CD4-positive, alpha-beta T cell (primary cell): ENCODE measurements around the gene PPP1R9B. TPM values are rescaled to one million over a fixed set of nuclear protein-coding genes. Genes with fewer than 3 reads are reported as not detected.
A peak's percentile ranks its signal among the peaks of the same experiment; 100 is the strongest.

Experiments used
- ATAC-seq: fragments of 200-7000 bp; cut with Tn5 transposase; one replicate; pipeline ENCODE4 v1.10.0; 2022; ENCODE audit warnings: mild to moderate bottlenecking; ENCODE audit not compliant: poor library complexity
- CTCF ChIA-PET: fragments of 350-600 bp; sonication (Branson Sonifier 250); formaldehyde crosslinking; loops from one replicate; lab custom pipeline; 2021; ENCODE audit warnings: antibody characterized with exemption, inconsistent platforms; lab: Charles Lee
- POLR2A ChIA-PET: fragments of 350-600 bp; sonication (Branson Sonifier 250); formaldehyde crosslinking; loops from one replicate; lab custom pipeline; 2021; ENCODE audit warnings: antibody characterized with exemption, inconsistent platforms; lab: Charles Lee
- DNase-seq, 14 experiments: peaks; one replicate each; pipeline ENCODE4 v3.0.0-alpha.2; 2013 to 2020; ENCODE audit warnings: mixed read lengths in 2 of 14
- H3K27ac ChIP-seq, 2 donors: one replicate each; pipeline versions ENCODE4 v1.5.1 to v1.7.0; 2013; ENCODE audit warnings: low read length in 2 of 2, low read depth in 1 of 2, mild to moderate bottlenecking in 1 of 2
- H3K27me3 ChIP-seq, 2 experiments: 1 replicate in 1 of 2; 2 replicates in 1 of 2; pipeline versions ENCODE4 v1.6.1 to v1.7.0; 2013; ENCODE audit warnings: low read length in 2 of 2, control low read depth in 1 of 2, mild to moderate bottlenecking in 1 of 2, moderate library complexity in 1 of 2; ENCODE audit not compliant: insufficient read depth in 2 of 2, control insufficient read depth in 1 of 2
- H3K36me3 ChIP-seq: one replicate; pipeline ENCODE4 v1.6.1; 2013; ENCODE audit warnings: low read length, control low read depth; ENCODE audit not compliant: insufficient read depth
- H3K4me1 ChIP-seq: one replicate; pipeline ENCODE4 v1.6.1; 2013; ENCODE audit warnings: low read length, control low read depth; ENCODE audit not compliant: insufficient read depth
- H3K4me3 ChIP-seq: one replicate; pipeline ENCODE4 v1.5.1; 2013; ENCODE audit warnings: mild to moderate bottlenecking, low read length, moderate library complexity
- H3K9me3 ChIP-seq, 2 experiments: 1 replicate in 1 of 2; 2 replicates in 1 of 2; pipeline versions ENCODE4 v1.6.1 to v1.7.0; 2013; ENCODE audit warnings: low read length in 2 of 2, mild to moderate bottlenecking in 2 of 2, control low read depth in 1 of 2, moderate library complexity in 1 of 2; ENCODE audit not compliant: control insufficient read depth in 1 of 2, insufficient read depth in 1 of 2
- H3K27ac Mint-ChIP-seq: one replicate; pipeline ENCODE4 v1.8.0; 2020; ENCODE audit warnings: mixed read lengths
- H3K27me3 Mint-ChIP-seq: one replicate; pipeline ENCODE4 v1.8.0; 2021; ENCODE audit warnings: mixed read lengths
- H3K36me3 Mint-ChIP-seq: one replicate; pipeline ENCODE4 v1.8.0; 2021; ENCODE audit warnings: low read depth, mixed read lengths
- H3K4me1 Mint-ChIP-seq: one replicate; pipeline ENCODE4 v1.8.0; 2021; ENCODE audit warnings: low read depth, mixed read lengths
- H3K4me3 Mint-ChIP-seq: one replicate; pipeline ENCODE4 v1.8.0; 2020; ENCODE audit warnings: mild to moderate bottlenecking, mixed read lengths
- H3K9me3 Mint-ChIP-seq: one replicate; pipeline ENCODE4 v1.8.0; 2020; ENCODE audit warnings: mixed read lengths
- intact Hi-C, 2 experiments: fragments of 100-400 bp; cut with DNase I in 1 of 2; cut with micrococcal nuclease in 1 of 2; formaldehyde crosslinking; loops; one replicate each; pipeline versions ENCODE4 v1.15.1 to v1.9.0; 2023 to 2025; cut with DNase I, micrococcal nuclease
- total RNA-seq, 174 experiments: library from RNA in 2 of 174; stranded (reverse) in 2 of 174; gene quantifications; one replicate each; pipeline ENCODE4 v1.2.3 and lab custom pipeline; 2021 to 2026
- TF ChIP-seq, protein P1 (sequence below): fragments of 200-600 bp; IDR thresholded peaks from one replicate; pipeline ENCODE4 v1.8.0; 2022; ENCODE audit warnings: antibody characterized with exemption, mild to moderate bottlenecking

Gene PPP1R9B
- total RNA-seq, 2 experiments from 2014 or later, result 53.4 to 55.7 TPM

DNA sequence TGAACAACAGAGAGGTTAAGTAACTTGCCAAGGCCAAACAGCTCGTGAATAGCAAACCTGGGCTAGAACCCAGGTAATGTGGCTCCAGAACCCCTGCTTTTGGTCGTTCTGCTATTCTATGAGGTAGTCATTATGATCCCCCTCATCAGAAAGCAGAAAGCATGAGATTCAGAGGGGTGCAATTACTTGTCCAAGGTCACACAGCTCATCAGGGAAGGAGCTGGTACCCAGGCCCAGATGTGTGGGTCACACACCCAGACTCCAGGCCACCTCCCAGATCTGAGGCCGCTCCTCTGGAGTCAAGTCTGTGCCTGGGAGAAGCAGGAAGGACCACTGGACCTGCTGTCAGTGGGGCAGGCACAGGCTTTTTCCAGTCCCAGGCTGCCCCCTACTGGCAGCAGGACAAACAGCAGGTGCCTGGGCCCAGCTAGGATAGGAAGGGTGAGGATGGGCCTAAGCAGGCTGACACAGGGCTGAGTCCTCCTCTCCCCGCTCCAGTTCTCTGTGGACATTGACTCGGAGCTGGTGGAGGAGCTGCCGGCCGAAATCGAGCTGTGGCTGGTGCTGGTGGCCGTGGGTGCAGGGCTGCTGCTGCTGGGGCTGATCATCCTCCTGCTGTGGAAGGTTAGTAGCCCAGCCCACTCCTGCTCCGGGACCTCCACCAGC is 63.1 kb downstream of the PPP1R9B start:
- H3K4me1 ChIP-seq, result peaks cover 3% of the 10 kb centered on the region
- ChIA-PET CTCF (interaction anchor here (0.6 to 2.2 kb wide), 17 partner anchors 10 to 1032 kb away, joined by 3 to 41 read pairs (median 4); partner anchors contain the start of gene ITGA3), POLR2A (interaction anchor here (0.6 to 1.4 kb wide), 4 partner anchors 31 to 211 kb away, joined by 3 to 4 read pairs (median 4); partner anchors contain the start of gene ITGA3)
- H3K27me3 ChIP-seq, result no peaks in the 10 kb centered on the region
- H3K9me3 Mint-ChIP-seq, result no peaks in the 10 kb centered on the region
- H3K4me3 Mint-ChIP-seq, result no peak overlapping the region
- no peaks in the 10 kb centered on the region for H3K9me3 ChIP-seq
- TF ChIP-seq, protein P1, sequence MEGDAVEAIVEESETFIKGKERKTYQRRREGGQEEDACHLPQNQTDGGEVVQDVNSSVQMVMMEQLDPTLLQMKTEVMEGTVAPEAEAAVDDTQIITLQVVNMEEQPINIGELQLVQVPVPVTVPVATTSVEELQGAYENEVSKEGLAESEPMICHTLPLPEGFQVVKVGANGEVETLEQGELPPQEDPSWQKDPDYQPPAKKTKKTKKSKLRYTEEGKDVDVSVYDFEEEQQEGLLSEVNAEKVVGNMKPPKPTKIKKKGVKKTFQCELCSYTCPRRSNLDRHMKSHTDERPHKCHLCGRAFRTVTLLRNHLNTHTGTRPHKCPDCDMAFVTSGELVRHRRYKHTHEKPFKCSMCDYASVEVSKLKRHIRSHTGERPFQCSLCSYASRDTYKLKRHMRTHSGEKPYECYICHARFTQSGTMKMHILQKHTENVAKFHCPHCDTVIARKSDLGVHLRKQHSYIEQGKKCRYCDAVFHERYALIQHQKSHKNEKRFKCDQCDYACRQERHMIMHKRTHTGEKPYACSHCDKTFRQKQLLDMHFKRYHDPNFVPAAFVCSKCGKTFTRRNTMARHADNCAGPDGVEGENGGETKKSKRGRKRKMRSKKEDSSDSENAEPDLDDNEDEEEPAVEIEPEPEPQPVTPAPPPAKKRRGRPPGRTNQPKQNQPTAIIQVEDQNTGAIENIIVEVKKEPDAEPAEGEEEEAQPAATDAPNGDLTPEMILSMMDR, result peak; percentile 99
- peak; percentile 50 to 84 (median 71) for DNase-seq
- no peaks in the 10 kb centered on the region for H3K36me3 Mint-ChIP-seq
- H3K27ac Mint-ChIP-seq, result no peak overlapping the region
- no peaks in the 10 kb centered on the region for H3K4me1 Mint-ChIP-seq
- no peak overlapping the region for H3K27ac ChIP-seq
- H3K36me3 ChIP-seq, result no peaks in the 10 kb centered on the region
- H3K4me3 ChIP-seq, result no peak overlapping the region
- intact Hi-C loops, result loop anchor here (1.0 to 10.0 kb wide), 5 partner anchors 60 to 523 kb away; no protein-coding TSS in a partner anchor
- peak; percentile 89 for ATAC-seq
- no peaks in the 10 kb centered on the region for H3K27me3 Mint-ChIP-seq

Other genes with a start within 250 kb of the PPP1R9B start
- gene DLX4, start 181.5 kb downstream of the PPP1R9B start, total RNA-seq, result under 1 TPM; 0.59 to 0.85 TPM
- not detected for gene DLX3, start 155.5 kb downstream of the PPP1R9B start, total RNA-seq
- gene ITGA3, start 94.6 kb downstream of the PPP1R9B start, total RNA-seq, result 1 to 10 TPM; 2.3 to 2.4 TPM
- 10 to 100 TPM in 1 of 2 experiments, 1 to 10 TPM in 1; 8.7 to 10.1 TPM for gene PDK2, start 55.3 kb downstream of the PPP1R9B start, total RNA-seq
- under 1 TPM; 0.33 to 0.53 TPM for gene SAMD14, start 20.5 kb downstream of the PPP1R9B start, total RNA-seq
- not detected for gene SGCA, start 15.3 kb upstream of the PPP1R9B start, total RNA-seq
- gene COL1A1, start 51.0 kb upstream of the PPP1R9B start, total RNA-seq, result 10 to 100 TPM in 1 of 2 experiments, 1 to 10 TPM in 1; 10.0 to 11.4 TPM
- not detected for gene TMEM92, start 123.8 kb upstream of the PPP1R9B start, total RNA-seq
- 10 to 100 TPM; 11.0 to 12.2 TPM for gene XYLT2, start 195.4 kb upstream of the PPP1R9B start, total RNA-seq
- 10 to 100 TPM; 13.7 to 14.8 TPM for gene MRPL27, start 222.5 kb upstream of the PPP1R9B start, total RNA-seq
- gene EME1, start 222.6 kb upstream of the PPP1R9B start, total RNA-seq, result under 1 TPM; 0.36 to 0.92 TPM
- gene LRRC59, start 246.8 kb upstream of the PPP1R9B start, total RNA-seq, result 10 to 100 TPM; 45.1 to 51.5 TPM